ENCODE data around the gene ARMC9.

DNA sequence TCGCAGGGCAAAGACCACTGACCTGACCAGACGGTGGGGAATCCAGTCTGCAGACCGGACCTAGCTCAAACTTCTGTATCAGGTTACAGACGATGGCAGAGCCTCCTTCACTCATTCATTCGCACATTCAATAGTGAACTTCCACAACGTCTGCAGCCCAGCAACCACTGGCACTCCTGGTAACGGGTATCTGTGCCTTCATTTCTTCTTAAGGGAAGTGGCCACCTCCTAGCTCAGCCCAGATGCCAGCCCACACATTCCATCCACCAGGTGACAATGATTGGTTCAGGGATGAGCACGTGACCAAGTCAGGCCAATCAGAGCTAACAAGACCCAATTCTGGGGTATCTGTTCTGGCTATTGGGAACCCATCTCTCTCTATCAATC, 15.9 kb upstream of the ARMC9 start:
- no peak for TF ChIP-seq POLR2A (IDR thresholded peaks at IDR 0.05)
- TF ChIP-seq, protein P1, sequence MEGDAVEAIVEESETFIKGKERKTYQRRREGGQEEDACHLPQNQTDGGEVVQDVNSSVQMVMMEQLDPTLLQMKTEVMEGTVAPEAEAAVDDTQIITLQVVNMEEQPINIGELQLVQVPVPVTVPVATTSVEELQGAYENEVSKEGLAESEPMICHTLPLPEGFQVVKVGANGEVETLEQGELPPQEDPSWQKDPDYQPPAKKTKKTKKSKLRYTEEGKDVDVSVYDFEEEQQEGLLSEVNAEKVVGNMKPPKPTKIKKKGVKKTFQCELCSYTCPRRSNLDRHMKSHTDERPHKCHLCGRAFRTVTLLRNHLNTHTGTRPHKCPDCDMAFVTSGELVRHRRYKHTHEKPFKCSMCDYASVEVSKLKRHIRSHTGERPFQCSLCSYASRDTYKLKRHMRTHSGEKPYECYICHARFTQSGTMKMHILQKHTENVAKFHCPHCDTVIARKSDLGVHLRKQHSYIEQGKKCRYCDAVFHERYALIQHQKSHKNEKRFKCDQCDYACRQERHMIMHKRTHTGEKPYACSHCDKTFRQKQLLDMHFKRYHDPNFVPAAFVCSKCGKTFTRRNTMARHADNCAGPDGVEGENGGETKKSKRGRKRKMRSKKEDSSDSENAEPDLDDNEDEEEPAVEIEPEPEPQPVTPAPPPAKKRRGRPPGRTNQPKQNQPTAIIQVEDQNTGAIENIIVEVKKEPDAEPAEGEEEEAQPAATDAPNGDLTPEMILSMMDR (IDR thresholded peaks at IDR 0.05), result no peak

All from lower leg skin (tissue), 3 donors.